ENCODE results near the gene GNAO1.

The GNAO1 gene

GRCh38 chr16:56191156-56191815 lies at the start of gene GNAO1:
Gene GNAO1 (plus strand): TSS chr16:56191489. CDS start chr16:56192236, 747 bp downstream.
- Mint-ChIP-seq H3K9me3 (no peaks in the 10 kb centered on the region), H3K4me3 (peak within 1 kb of the TSS; percentile 77 to 88), H3K27me3 (peaks cover 88% of the 10 kb centered on the region), H3K4me1 (peaks cover 38% of the 10 kb centered on the region), H3K27ac (peak within 1 kb of the TSS; percentile 78 to 90)
- DNase-seq (peak; percentile 57 to 61), ATAC-seq (peak; percentile 82)

- peaks cover 38% of the 10 kb centered on the region for H3K27me3 Mint-ChIP-seq
- no peaks in the 10 kb centered on the region for H3K4me1 Mint-ChIP-seq
- DNase-seq, result no peak
- no peaks in the 10 kb centered on the region for H3K9me3 Mint-ChIP-seq
- ATAC-seq, result no peak
- H3K27ac Mint-ChIP-seq, result no peak overlapping the region
- no peak overlapping the region for H3K4me3 Mint-ChIP-seq
Measured at GRCh38 chr16:56143666-56144065, 47.6 kb upstream of the GNAO1 start.

GRCh38 chr16:56145369-56145768 lies 45.9 kb upstream of the GNAO1 start:
- Mint-ChIP-seq H3K4me1 (no peaks in the 10 kb centered on the region), H3K27ac (no peak overlapping the region), H3K27me3 (peaks cover 47% of the 10 kb centered on the region), H3K9me3 (no peaks in the 10 kb centered on the region), H3K4me3 (no peak overlapping the region)
- ATAC-seq (no peak), DNase-seq (no peak)

GRCh38 chr16:56151621-56152020 lies 39.7 kb upstream of the GNAO1 start:
- no peak overlapping the region for H3K27ac Mint-ChIP-seq
- no peaks in the 10 kb centered on the region for H3K4me1 Mint-ChIP-seq
- DNase-seq (no peak), ATAC-seq (no peak)
- H3K9me3 Mint-ChIP-seq, result no peaks in the 10 kb centered on the region
- H3K27me3 Mint-ChIP-seq, result peaks cover 51% of the 10 kb centered on the region
- H3K4me3 Mint-ChIP-seq, result no peak overlapping the region

GRCh38 chr16:56161658-56162057 lies 29.6 kb upstream of the GNAO1 start:
- H3K4me1 Mint-ChIP-seq, result peaks cover 7% of the 10 kb centered on the region
- no peak overlapping the region for H3K4me3 Mint-ChIP-seq
- H3K27me3 Mint-ChIP-seq, result no peaks in the 10 kb centered on the region
- ATAC-seq, result no peak
- DNase-seq, result no peak
- H3K27ac Mint-ChIP-seq, result no peak overlapping the region
- no peaks in the 10 kb centered on the region for H3K9me3 Mint-ChIP-seq

- no peak overlapping the region for H3K27ac Mint-ChIP-seq
- DNase-seq (no peak), ATAC-seq (no peak)
- H3K4me3 Mint-ChIP-seq, result no peak overlapping the region
- H3K27me3 Mint-ChIP-seq, result peaks cover 7% of the 10 kb centered on the region
- peaks cover 7% of the 10 kb centered on the region for H3K4me1 Mint-ChIP-seq
- H3K9me3 Mint-ChIP-seq, result no peaks in the 10 kb centered on the region
Measured at GRCh38 chr16:56163089-56163488, 28.2 kb upstream of the GNAO1 start.

- Mint-ChIP-seq H3K9me3 (no peaks in the 10 kb centered on the region), H3K27me3 (peaks cover 7% of the 10 kb centered on the region), H3K4me3 (no peak overlapping the region), H3K4me1 (peaks cover 7% of the 10 kb centered on the region), H3K27ac (no peak overlapping the region)
- peak; percentile 42 for ATAC-seq
- no peak for DNase-seq
Measured at GRCh38 chr16:56163938-56164337, 27.4 kb upstream of the GNAO1 start.

GRCh38 chr16:56164636-56165035 lies 26.7 kb upstream of the GNAO1 start:
- ATAC-seq (no peak), DNase-seq (no peak)
- Mint-ChIP-seq H3K27me3 (peaks cover 7% of the 10 kb centered on the region), H3K9me3 (no peaks in the 10 kb centered on the region), H3K4me1 (peaks cover 7% of the 10 kb centered on the region), H3K4me3 (no peak overlapping the region), H3K27ac (no peak overlapping the region)

- H3K27me3 Mint-ChIP-seq, result peaks cover 29% of the 10 kb centered on the region
- ATAC-seq, result no peak
- H3K4me1 Mint-ChIP-seq, result no peaks in the 10 kb centered on the region
- H3K4me3 Mint-ChIP-seq, result no peak overlapping the region
- no peak for DNase-seq
- no peak overlapping the region for H3K27ac Mint-ChIP-seq
- H3K9me3 Mint-ChIP-seq, result peaks cover 10 to 15% of the 10 kb centered on the region in 2 donors
Measured at GRCh38 chr16:56174411-56174810, 16.9 kb upstream of the GNAO1 start.

GRCh38 chr16:56181401-56181800 lies 9.9 kb upstream of the GNAO1 start:
- Mint-ChIP-seq H3K4me1 (no peaks in the 10 kb centered on the region), H3K27me3 (peaks cover 45% of the 10 kb centered on the region)
- ATAC-seq, result no peak

GRCh38 chr16:56183266-56183665 lies 8.0 kb upstream of the GNAO1 start:
- peaks cover 7 to 10% of the 10 kb centered on the region in 2 donors for H3K9me3 Mint-ChIP-seq
- peaks cover 50% of the 10 kb centered on the region for H3K27me3 Mint-ChIP-seq
- DNase-seq, result no peak
- no peak for ATAC-seq
- H3K27ac Mint-ChIP-seq, result no peak overlapping the region
- no peak overlapping the region for H3K4me3 Mint-ChIP-seq
- H3K4me1 Mint-ChIP-seq, result no peaks in the 10 kb centered on the region

More at GRCh38 chr16:56181401-56181800, 9.9 kb upstream of the GNAO1 start:
- DNase-seq, result no peak
- Mint-ChIP-seq H3K9me3 (peaks cover 7 to 10% of the 10 kb centered on the region in 2 donors), H3K4me3 (no peak overlapping the region), H3K27ac (no peak overlapping the region)

- H3K27ac Mint-ChIP-seq, result no peak overlapping the region
- no peaks in the 10 kb centered on the region for H3K9me3 Mint-ChIP-seq
- DNase-seq (no peak), ATAC-seq (no peak)
- H3K27me3 Mint-ChIP-seq, result peaks cover 87% of the 10 kb centered on the region
- H3K4me1 Mint-ChIP-seq, result peaks cover 37% of the 10 kb centered on the region
- peak overlapping the region; percentile 63 to 79 for H3K4me3 Mint-ChIP-seq
Measured at GRCh38 chr16:56190048-56190676, 1.1 kb upstream of the GNAO1 start.

GRCh38 chr16:56190677-56191155 lies 573 bp upstream of the GNAO1 start:
- Mint-ChIP-seq H3K4me3 (peak overlapping the region; percentile 63 to 79), H3K9me3 (no peaks in the 10 kb centered on the region), H3K27me3 (peaks cover 87% of the 10 kb centered on the region), H3K27ac (no peak overlapping the region), H3K4me1 (peaks cover 38% of the 10 kb centered on the region)
- DNase-seq (peak in 1 of 2 donors; percentile 49), ATAC-seq (peak; percentile 2)

- ATAC-seq (no peak), DNase-seq (no peak)
- H3K27ac Mint-ChIP-seq, result peak overlapping the region; percentile 63 to 78
- peaks cover 38% of the 10 kb centered on the region for H3K4me1 Mint-ChIP-seq
- H3K27me3 Mint-ChIP-seq, result peaks cover 88% of the 10 kb centered on the region
- no peaks in the 10 kb centered on the region for H3K9me3 Mint-ChIP-seq
- peak overlapping the region; percentile 77 to 88 for H3K4me3 Mint-ChIP-seq
Measured at GRCh38 chr16:56191835-56192634, 746 bp downstream of the GNAO1 start.

GRCh38 chr16:56192635-56192945 lies 1.3 kb downstream of the GNAO1 start:
- DNase-seq (no peak), ATAC-seq (no peak)
- Mint-ChIP-seq H3K9me3 (no peaks in the 10 kb centered on the region), H3K27ac (peak overlapping the region in 1 of 2 donors; percentile 79), H3K4me1 (peaks cover 38% of the 10 kb centered on the region), H3K27me3 (peaks cover 87% of the 10 kb centered on the region), H3K4me3 (peak overlapping the region; percentile 77 to 88)
